Measurements from ENCODE around the gene SGO2. TPM values are rescaled to one million over a fixed set of nuclear protein-coding genes. Genes with fewer than 3 reads are reported as not detected.

SGO2 gene
- total and polyA plus RNA-seq, 2 of the 13 experiments (the other 11 are each of a cell fraction or from before 2014, with no cell fraction given) = 5.1 to 16.2 TPM

GRCh38 chr2:200624658-200625057, 98.7 kb downstream of the SGO2 start (continued):
- TF ChIP-seq REXO4 (CRISPR knock-in tag; IDR thresholded peaks at IDR 0.05; ENCODE audit: borderline replicate concordance) (no peak), ZNF598 (CRISPR knock-in tag; IDR thresholded peaks at IDR 0.05; ENCODE audit: borderline replicate concordance) (no peak), DNMT1 (CRISPR knock-in tag; IDR thresholded peaks at IDR 0.05) (no peak), ZNF878 (CRISPR knock-in tag; IDR thresholded peaks at IDR 0.05) (no peak), GABPA (IDR thresholded peaks at IDR 0.05; ENCODE audit: low read depth, low read length) (no peak), GABPA (CRISPR knock-in tag; IDR thresholded peaks at IDR 0.05; ENCODE audit: low read depth) (no peak), SMAD9 (CRISPR knock-in tag; IDR thresholded peaks at IDR 0.05) (no peak), PATZ1 (CRISPR knock-in tag; IDR thresholded peaks at IDR 0.05) (peak; percentile 22; the same call in 1 of the 2 replicates), TFE3 (CRISPR knock-in tag; IDR thresholded peaks at IDR 0.05) (no peak), ATF4 (CRISPR knock-in tag; IDR thresholded peaks at IDR 0.05) (0 out of 4 replicates have a peak, but pooled peaks of 1 of the 2 experiments have one; percentile 15), MAX (IDR thresholded peaks at IDR 0.05) (peak; percentile 25; the same call in 1 of the 2 replicates), ZNF704 (CRISPR knock-in tag; IDR thresholded peaks at IDR 0.05; ENCODE audit: borderline replicate concordance) (no peak), ZNF354B (CRISPR knock-in tag; IDR thresholded peaks at IDR 0.05) (no peak), ZNF740 (CRISPR knock-in tag; IDR thresholded peaks at IDR 0.05) (no peak), ZNF143 (CRISPR knock-in tag; IDR thresholded peaks at IDR 0.05) (no peak), ZNF18 (CRISPR knock-in tag; IDR thresholded peaks at IDR 0.05; ENCODE audit: insufficient replicate concordance) (no peak), HDAC2 (CRISPR knock-in tag; IDR thresholded peaks at IDR 0.05) (no peak), ARID5B (CRISPR knock-in tag; IDR thresholded peaks at IDR 0.05) (peak; percentile 30; the same call in 1 of the 2 replicates)

All from HepG2 (cell line).